Activated T-cell treated with anti-CD3 and anti-CD28 coated beads, Interleukin-2, amount 50 U/mL, for 48 hours (primary cell): ENCODE results near the gene CDCA7.
"Not testable (repeated sequence)": the region's sequence is repeated elsewhere in the genome, so short reads cannot be mapped to it uniquely, and the experiment has no call there.

Experiments
- DNase-seq, 2 experiments: peaks; one replicate each; pipeline ENCODE4 v3.0.0-alpha.2; 2020

The CDCA7 gene

GRCh38 chr2:173359231-173359630 is 4.6 kb downstream of the CDCA7 start:
- DNase-seq = no peak

DNA sequence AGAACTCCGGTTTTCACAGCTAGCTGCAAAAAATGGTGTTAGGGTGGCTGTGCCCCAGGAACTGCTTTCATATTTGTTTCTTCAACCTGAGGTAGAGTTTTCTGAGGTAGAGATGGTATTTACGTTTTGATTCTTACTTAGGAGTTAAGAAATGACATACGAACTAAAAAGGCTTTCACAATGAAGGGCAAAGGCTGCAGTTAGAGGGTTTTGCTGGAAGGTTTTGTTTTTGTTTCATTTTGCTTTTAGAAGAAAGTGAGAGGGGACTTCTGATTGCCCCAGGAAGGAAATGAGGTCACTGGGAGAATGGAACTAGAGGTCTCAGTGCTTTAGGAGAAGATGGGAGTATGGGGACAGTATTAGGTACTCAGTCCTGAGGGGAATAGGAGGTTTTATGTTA is 15.5 kb downstream of the CDCA7 start:
- no peak for DNase-seq

GRCh38 chr2:173371023-173371422 is 16.4 kb downstream of the CDCA7 start:
- no peak for DNase-seq

DNA sequence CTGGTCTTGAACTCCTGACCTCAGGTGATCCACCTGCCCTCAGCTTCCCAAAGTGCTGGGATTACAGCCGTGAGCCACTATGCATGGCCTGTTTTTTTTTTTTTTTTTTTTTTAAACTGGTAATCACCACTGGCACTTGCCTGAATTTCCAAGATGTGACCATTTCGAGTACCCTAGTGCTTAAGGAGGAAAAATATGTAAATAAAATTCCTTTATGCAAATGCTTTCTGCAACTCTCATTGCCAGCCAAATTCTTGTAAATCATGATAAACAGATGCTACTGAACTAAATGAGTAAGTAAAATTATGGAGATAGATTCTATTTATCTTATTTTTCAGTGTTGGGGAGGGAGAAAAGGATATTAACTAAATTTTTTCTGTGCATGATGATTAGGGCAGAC is 18.6 kb downstream of the CDCA7 start:
- no peak for DNase-seq

DNA sequence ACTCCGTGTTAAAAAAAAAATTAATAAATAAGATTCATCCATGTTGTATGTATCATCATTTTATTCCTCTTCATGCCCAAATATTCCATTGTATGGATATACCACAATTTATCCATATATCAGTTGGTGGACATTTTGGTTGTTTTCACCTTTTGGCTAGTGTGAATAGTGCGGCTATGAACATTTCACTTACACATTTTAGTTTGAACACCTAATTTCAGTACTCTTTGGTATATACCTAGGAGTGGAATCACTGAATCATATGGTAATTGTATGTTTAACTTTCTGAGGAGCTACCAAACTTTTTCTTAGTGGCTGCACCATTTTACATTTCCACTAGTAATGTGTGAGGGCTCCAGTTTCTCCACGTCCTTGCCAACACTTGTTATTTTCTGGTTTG is 20.0 kb downstream of the CDCA7 start:
- no peak for DNase-seq

DNA sequence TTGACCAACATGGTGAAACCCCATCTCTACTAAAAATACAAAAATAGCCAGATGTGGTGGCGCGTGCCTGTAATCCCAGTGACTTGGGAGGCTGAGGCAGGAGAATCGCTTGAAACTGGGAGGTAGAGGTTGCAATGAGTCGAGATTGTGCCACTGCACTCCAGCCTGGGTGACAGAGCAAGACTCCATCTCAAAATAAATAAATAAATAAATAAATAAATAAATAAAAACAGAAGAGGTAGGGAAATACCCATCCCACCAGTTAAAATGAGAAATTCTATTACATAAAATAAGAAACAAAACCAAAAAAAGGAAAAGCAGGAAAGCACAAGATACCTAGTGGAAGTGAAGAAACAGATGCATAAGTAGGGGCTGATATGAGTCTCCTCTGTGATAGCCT is 30.9 kb downstream of the CDCA7 start:
- not testable (repeated sequence) for DNase-seq

GRCh38 chr2:173386021-173386737 is 31.5 kb downstream of the CDCA7 start:
- DNase-seq = no peak

- DNase-seq = no peak
Observed at GRCh38 chr2:173386738-173387065, 32.0 kb downstream of the CDCA7 start.

DNA sequence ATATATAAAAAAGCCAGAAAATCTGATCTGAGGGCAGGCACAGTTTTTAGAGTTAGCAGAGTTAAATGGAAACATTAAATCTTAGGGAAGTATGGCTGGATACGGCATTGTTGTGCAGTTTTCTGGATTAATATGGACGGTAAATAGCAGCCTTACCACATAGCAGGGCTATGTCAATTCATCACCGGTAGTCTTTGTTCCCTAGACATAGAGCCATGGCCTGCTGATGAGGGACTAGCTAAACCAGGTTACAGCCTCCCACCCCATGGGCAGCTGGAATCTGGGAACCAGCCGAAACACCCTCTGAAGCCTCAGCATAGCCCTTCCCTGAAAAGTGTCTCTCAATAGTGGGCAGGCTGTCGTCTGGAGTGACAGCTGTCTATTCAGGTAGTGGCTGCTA is 32.4 kb downstream of the CDCA7 start:
- DNase-seq = no peak

GRCh38 chr2:173387660-173388059 is 33.0 kb downstream of the CDCA7 start:
- no peak for DNase-seq

GRCh38 chr2:173388795-173389194 is 34.1 kb downstream of the CDCA7 start:
- no peak for DNase-seq

DNA sequence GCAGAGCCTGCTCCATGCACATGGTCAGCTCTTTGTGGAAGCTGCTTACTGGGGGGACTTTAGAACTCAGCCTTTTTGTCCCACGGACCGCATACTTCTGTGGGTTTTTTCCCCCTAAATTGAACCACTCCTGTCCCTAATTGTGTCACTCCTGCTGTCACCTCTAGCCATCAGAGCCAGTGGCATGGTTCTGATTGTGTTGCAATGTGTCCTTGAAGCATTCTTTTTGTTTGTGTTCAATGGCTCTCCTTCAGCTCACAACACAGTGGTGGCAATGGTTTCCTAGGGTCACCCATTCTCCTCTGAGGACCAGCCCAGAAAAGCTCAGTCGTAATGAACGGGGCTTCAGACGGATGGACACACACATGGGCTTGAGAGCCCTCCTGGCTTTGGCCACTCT is 35.4 kb downstream of the CDCA7 start:
- DNase-seq = no peak

DNA sequence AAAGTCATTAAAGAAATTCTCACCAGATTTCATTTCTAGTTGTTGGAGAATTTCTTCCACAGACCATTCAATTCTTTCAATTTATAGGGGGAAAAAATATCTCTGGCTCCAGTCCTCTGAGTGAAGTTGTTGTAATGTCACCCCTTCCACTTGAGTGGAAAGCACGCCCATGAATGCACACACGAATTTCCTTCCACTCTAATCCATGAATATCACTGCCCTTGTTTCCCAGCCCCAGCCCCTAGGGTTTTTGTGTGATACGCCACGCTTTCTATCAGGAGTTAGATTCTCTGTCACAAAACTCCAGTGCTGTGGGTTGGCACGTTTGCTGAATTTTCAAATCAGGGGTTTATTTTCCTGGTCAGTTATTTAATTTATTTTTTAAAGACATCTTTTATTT is 38.1 kb downstream of the CDCA7 start:
- no peak for DNase-seq

DNA sequence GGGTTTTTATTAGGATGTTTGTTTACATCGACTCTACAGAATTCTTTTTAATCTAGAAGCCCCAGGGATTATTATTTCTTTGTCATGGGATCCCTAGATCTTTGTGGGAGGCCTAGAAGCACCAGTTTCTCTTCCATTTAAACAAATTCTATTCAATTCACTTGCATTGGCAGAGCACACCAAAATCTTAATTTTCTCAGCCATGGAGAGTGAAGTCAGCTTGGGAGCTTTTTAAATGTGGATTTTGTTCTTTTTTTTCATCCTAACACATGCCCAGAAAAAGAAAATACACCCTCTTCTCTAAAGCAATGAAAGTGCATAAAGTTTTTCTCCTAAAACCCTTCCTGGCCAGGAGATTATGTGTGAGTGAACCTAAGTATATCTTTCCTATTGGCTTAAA is 38.5 kb downstream of the CDCA7 start:
- DNase-seq = no peak

GRCh38 chr2:173393636-173394035 is 39.0 kb downstream of the CDCA7 start:
- no peak for DNase-seq

DNA sequence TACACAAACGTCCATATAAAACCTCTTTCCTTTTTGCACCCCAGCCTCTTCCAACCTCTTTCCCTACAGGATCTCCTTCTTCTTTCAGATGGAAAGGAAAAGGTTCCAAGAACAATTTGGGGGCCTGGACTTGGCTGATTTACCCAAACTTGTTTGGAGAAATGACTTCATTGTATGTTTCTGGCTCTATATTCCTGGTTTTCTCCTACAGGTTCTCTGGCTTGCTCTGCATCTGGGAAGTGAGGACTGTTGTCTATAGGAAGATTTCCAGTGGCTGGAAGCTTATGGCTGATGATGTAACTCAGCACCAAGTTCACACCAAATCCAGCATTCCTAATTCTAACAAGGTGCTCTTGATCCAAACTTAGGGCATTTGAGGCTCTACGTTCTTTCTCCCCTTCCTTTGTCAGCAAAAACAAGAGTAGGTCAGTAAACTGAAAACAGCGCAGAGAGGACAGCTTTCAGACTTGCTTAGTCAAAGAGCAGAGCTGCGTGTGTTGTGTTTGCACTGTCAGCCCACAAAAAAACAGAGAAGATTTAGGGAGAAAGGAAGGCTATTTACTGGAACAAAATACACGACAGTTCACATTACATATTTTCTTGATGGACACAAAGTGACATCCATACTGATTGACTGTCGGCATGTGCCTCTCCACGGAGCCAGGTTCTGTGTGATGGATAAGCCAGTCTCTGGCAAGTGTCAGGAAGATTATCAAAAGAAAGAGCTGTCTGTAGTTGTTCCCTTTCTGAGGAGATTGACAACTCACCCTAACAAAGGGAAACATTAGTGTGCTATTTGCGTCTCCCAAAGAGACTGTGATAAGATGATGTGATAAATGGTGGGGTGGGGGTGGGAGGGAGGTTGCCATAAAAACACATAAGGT is 39.7 kb downstream of the CDCA7 start:
- DNase-seq = no peak

DNA sequence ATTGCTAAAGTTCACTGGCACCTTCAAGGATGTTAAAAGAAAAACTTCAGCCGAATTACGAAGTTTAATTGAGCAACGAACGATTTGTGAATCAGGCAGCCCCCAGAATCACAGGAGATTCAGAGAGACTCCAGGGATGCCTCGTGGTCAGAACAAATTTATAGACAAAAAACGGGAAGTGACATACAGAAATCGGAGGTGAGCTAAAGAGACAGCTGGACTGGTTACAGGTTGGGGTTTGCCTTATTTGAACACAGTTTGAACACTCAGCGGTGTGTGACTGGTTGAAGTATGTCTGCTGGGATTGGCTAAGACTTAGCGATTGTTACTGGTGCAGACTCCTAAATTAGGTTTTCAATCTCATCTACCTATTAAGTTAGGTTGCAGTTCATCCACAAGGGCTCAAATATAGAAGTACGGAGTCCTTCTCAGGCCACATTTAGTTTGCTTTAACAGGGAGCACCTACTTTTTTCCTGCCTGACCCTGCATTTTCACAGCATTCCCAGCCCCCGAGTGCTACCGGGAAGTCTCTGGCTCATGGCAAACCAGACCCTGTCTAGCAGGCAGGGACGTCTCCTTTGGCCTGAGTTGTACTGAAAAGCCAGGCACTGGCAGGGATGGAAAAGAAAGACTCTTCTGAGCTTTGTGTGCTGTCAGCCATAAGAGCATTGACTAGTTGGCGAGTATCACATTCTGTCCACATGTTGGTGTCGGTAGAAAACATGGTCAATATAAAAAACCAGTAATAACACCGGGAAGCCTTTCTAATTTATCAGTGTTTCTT is 41.1 kb downstream of the CDCA7 start:
- no peak for DNase-seq

GRCh38 chr2:173397539-173397938 is 42.9 kb downstream of the CDCA7 start:
- DNase-seq = no peak

- no peak for DNase-seq
Observed at GRCh38 chr2:173399229-173399628, 44.6 kb downstream of the CDCA7 start.

GRCh38 chr2:173400760-173401159 is 46.1 kb downstream of the CDCA7 start:
- DNase-seq = peak in 1 of 2 experiments; percentile 17

DNA sequence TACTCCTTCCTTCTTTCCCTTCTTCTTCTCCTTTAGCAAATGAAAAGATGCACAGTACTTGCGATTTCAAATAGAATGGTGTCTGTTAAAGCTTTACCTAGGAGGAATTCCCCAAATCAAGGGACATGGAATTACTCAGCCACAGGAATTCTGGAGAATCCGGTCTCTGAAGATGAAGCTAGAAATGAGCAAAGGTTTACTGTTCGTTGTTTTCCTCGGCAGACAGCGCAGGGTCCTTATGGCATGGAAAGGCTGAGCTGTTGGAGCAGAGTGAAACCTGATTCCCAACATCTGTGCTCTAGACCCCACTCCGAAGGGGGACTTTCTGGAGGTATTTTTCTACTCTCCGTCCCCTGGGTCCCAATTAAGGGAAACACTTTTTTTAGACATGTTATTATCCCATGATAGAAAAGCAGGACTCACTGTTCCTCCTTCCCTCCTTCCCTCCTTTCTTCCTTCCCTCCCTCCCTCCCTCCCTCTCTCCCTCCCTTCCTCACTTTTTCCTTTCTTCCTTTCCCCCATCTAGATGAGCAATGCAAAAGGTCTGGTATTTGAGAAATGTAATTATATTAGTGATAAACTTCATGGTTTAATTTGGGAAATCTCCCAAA is 47.1 kb downstream of the CDCA7 start:
- no peak for DNase-seq

- DNase-seq = peak; percentile 78 to 81
Observed at GRCh38 chr2:173402405-173402974, 47.8 kb downstream of the CDCA7 start.
